Kasumi-1 (cell line): Measurements from ENCODE around the gene DUSP19.

ENCODE experiments used
- DNase-seq, 2 experiments: peaks; one replicate each; lab custom pipeline; 2025; lab: John Stamatoyannopoulos, UW

DUSP19 gene

DNA sequence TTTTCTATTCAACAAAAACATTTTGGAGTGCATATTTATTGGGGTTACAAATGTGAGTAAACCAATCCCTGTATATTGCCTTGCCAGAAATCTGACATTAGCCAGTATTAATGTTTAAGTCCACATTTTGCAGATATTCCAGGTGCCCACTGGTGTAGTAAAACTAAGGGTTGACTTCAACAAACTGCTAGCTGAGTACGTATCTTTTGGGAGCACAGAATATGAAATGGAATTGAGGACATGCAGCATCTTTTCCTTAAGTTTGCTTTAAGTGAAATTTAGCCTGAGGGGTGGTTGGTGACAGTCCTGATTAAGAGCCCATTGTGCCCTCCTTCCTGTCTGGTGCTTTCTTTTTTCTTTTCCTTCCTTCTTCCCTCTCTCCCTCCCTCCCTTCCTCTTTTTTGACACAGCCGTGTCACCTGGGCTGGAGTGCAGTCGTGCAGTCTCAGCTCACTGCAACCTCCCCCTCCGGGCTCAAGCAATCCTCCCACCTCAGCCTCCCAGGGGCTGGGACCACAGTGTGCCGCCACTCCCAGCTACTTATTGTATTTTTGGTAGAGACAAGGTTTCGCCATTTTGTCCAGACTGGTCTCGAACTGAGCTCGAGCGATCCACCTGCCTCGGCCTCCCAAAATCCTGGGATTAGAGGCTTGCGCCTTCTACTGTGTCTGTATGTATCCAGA lies 47.3 kb downstream of the DUSP19 start:
- DNase-seq = peak in 1 of 2 experiments; percentile 22

GRCh38 chr2:183126635-183127034 lies 48.1 kb downstream of the DUSP19 start:
- DNase-seq = no peak

DNA sequence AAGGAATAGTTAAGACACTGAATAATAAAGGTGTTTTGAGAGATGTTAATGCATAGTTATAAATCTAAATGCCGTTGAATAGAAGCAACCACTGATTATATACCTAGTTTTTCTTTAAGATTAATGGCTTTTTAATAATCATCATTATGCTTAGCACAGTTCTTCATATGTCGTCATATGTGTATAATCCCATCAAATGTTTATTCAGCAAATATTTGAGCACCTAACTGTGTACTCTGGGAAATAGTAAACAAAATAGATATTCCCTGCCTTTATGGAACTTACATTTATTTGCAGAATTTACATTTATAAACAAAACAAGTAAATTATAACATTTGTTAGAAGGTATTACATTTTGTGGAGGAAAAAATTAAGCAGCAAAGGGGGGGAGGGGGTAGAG lies 55.5 kb downstream of the DUSP19 start:
- no peak for DNase-seq

DNA sequence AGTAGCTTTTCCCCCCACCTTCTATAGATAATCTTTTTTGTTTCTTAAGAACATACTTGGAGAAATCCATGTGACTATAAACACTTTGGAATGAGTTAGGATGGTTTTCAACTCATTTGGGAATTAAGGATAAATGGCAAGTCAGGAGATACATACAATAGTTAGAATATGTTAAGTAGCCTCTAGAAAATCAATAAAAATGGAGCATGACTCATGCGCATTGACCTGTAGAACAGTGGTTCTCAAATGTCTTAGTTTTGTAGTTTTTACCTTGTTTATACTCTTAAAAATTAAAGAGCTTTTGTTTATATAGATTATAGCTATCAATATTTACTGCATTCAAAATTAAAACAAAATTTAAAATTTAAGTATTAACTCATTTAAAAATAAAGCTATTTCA lies 70.4 kb downstream of the DUSP19 start:
- DNase-seq = no peak

DNA sequence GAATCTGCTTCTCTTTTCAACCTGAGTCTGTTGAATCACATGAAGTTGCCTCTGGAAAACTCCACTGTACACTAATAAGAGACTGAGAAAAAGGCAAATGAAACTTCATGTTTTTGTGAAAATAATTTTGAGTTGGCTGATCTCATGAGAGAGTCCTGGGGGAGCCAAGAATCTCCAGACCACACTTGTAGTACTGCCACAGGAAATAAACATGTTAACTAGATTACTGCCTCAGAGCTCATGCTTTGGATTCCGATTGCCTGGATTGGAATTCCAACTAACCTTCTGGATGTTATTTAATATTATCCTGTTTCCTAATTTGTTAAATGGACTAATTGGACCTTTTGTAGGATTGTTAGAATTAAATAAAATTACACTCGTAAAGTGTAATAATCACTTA lies 70.9 kb downstream of the DUSP19 start:
- no peak for DNase-seq
